ACC112 (cell line): ENCODE results near the gene PPP3R1.

Experiments used
- H2AFZ ChIP-seq: fragments of 200-600 bp; sonication (generic); one replicate; pipeline ENCODE4 v1.6.0; 2017; ENCODE audit warnings: antibody characterized with exemption, low read length; ENCODE audit not compliant: unreplicated experiment
- H3K27ac ChIP-seq: fragments of 200-600 bp; sonication (generic); 2 replicates; pipeline ENCODE4 v1.5.1; 2014; ENCODE audit warnings: low read depth, mild to moderate bottlenecking, antibody characterized with exemption, low read length, moderate library complexity
- H3K27me3 ChIP-seq: fragments of 200-600 bp; sonication (generic); 2 replicates; pipeline ENCODE4 v1.6.1; 2014; ENCODE audit warnings: mild to moderate bottlenecking, antibody characterized with exemption, low read length, moderate library complexity, mixed read lengths; ENCODE audit not compliant: insufficient read depth
- H3K36me3 ChIP-seq: fragments of 200-600 bp; sonication (generic); 2 replicates; pipeline ENCODE4 v1.6.1; 2016; ENCODE audit warnings: mild to moderate bottlenecking, antibody characterized with exemption, low read length, moderate library complexity, mixed read lengths; ENCODE audit not compliant: insufficient read depth
- H3K4me1 ChIP-seq: fragments of 200-600 bp; sonication (generic); one replicate; pipeline ENCODE4 v1.6.1; 2016; ENCODE audit warnings: low read length, mixed read lengths; ENCODE audit not compliant: insufficient read depth, unreplicated experiment, control insufficient read depth
- H3K4me3 ChIP-seq: fragments of 200-600 bp; sonication (generic); 2 replicates; pipeline ENCODE4 v1.5.1; 2014; ENCODE audit warnings: mild to moderate bottlenecking, low read depth, low read length
- H3K79me2 ChIP-seq: fragments of 200-600 bp; sonication (generic); one replicate; pipeline ENCODE4 v1.6.0; 2016; ENCODE audit warnings: low read length; ENCODE audit not compliant: control insufficient read depth, unreplicated experiment, insufficient read depth

The PPP3R1 gene

DNA sequence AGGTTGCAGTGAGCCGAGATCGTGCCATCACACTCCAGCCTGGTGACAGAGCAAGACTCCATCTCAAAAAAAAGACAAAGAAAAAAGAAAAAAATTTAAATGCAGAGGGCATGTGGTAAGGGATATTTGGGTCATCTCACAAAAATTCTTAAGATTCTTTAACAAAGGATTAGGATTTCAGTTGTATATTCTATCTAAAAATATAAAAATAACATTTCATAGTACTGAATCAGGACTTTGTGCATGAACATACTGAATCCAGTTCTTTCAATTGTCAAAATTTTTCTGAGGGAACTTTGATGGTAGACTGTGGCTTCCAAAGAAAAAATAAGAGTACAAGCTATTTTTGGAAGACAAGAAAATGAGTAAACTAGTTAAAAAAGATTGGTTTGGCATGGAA lies 6.5 kb upstream of the PPP3R1 start:
- Histone ChIP-seq H3K4me1 (peaks cover 30% of the 10 kb centered on the region), H2AFZ (no peak overlapping the region), H3K27me3 (no peaks in the 10 kb centered on the region)

GRCh38 chr2:68256093-68256450 lies 3.7 kb upstream of the PPP3R1 start:
- H3K4me3 ChIP-seq = peak overlapping the region; percentile 4; the same call in 1 of the 2 replicates
- H3K79me2 ChIP-seq = peaks cover 32% of the 10 kb centered on the region
- H2AFZ ChIP-seq = no peak overlapping the region
- no peaks in the 10 kb centered on the region for H3K27me3 ChIP-seq
- H3K4me1 ChIP-seq = peaks cover 30% of the 10 kb centered on the region
- no peak overlapping the region for H3K27ac ChIP-seq
- H3K36me3 ChIP-seq = no peaks in the 10 kb centered on the region

More for the DNA sequence above, 6.5 kb upstream of the PPP3R1 start:
- Histone ChIP-seq H3K79me2 (peaks cover 15% of the 10 kb centered on the region), H3K27ac (no peak overlapping the region), H3K4me3 (no peak overlapping the region), H3K36me3 (no peaks in the 10 kb centered on the region)

DNA sequence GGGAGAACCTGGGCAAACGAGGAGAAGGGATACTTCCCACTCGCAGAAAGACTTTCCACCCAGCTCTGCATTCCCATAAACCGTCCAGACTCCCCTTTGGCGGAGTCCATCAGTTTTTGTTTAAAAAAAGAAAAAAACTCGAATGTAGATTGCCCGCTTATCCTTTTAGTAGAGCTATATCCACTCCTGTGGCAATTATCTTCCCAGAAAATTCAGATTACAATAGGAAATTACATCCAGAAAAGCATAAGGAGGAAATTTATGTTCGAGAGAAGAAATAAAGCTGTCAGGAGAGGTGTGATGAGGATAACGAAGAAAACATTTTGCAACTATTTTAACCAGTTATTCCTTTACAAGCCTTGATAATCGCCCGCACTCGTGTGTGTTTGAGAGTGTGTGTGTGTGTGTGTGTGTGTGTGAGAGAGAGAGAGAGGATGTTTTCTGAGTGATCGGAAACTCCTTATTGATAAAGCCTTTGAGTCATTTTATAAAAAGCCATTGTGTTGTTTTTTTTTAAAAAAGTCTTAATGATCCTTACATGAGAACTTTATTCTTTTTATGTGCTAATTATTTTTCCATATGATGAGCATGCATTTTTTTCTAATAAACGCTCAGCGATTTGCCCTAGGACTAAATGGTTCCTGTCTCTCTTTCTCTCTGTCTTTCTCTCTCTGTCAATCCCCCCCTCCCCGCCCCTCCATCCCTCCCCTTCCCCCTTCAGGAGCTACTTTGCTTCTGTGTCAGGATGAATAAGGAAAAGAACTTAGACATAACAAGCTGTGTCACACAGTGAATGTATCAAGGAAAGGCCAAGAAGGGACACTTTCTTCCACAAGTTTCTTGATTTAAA lies 1.1 kb upstream of the PPP3R1 start:
- Histone ChIP-seq H3K27me3 (no peaks in the 10 kb centered on the region), H3K79me2 (peaks cover 58% of the 10 kb centered on the region), H3K27ac (peak overlapping the region; percentile 87), H3K4me3 (peak overlapping the region; percentile 91), H2AFZ (peak overlapping the region; percentile 66), H3K36me3 (peaks cover 3% of the 10 kb centered on the region; the same call in 1 of the 2 replicates), H3K4me1 (peaks cover 43% of the 10 kb centered on the region)

DNA sequence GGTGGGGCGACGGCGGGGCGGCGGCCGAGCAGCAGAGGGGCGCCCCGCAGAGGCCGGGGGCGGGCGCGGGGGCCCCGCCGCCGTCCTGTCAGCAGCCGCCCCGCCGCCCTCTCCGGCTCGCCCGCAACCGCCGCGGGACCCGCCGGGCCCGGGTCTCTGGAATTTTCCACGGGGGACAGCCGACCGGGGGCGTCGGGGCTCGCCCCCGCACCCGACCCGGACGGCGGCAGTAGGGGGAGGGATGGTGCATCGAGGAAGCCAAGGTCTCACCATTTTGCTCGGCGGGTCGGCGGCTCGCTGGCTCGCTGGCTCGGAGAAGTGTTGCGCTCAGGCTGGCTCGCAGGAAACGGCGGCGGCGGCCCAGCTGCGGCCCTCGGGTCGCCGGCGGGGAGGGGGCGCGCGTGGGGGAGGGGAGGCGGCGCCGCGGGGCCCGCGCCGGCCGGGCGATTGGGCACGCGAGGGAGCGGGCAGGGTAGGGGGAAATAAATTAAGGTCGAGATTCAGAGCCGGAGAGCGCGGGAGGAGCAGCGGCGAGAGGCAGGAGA lies 405 bp downstream of the PPP3R1 start:
- Histone ChIP-seq H3K79me2 (peaks cover 73% of the 10 kb centered on the region), H2AFZ (peak overlapping the region; percentile 43), H3K27ac (peak overlapping the region; percentile 87), H3K27me3 (no peaks in the 10 kb centered on the region), H3K4me3 (peak overlapping the region; percentile 91), H3K4me1 (peaks cover 50% of the 10 kb centered on the region), H3K36me3 (peaks cover 3% of the 10 kb centered on the region; the same call in 1 of the 2 replicates)

DNA sequence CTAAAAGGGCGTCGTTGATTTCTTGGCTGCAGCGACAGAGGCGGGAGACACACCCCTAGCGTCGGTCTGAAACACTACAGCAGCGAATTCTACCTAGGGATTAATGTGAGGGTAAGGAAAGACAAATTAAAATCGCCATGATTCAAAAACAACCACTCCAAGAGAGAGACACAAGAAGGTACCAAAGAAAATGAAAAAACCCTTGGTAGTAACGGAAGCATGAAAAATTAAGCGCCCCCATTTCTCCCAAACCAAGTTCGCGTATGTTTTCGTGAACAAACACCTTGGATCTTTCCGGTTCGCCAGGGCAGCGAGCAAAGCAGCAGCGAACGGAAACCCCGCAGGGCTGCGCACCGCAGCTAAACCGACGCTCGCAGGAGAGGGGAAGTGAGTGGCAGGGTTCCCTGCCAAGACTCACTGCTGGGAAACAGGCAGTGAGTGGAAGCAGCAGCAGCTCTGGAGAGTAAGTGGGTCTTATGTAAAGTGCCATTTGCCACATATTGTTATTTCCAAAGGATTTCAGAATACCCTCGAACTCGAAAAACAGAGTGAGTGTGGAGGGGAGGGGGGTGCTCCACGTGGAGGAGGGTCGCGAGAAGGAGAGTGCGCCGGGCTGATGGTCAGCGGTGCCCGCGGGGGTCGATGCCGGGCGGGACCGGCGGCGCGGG lies 1.0 kb downstream of the PPP3R1 start:
- Histone ChIP-seq H3K36me3 (peaks cover 3% of the 10 kb centered on the region; the same call in 1 of the 2 replicates), H3K27me3 (no peaks in the 10 kb centered on the region), H3K4me1 (peaks cover 51% of the 10 kb centered on the region), H3K4me3 (peak overlapping the region; percentile 91), H3K27ac (peak overlapping the region; percentile 87), H3K79me2 (peaks cover 79% of the 10 kb centered on the region), H2AFZ (peak overlapping the region; percentile 43)

DNA sequence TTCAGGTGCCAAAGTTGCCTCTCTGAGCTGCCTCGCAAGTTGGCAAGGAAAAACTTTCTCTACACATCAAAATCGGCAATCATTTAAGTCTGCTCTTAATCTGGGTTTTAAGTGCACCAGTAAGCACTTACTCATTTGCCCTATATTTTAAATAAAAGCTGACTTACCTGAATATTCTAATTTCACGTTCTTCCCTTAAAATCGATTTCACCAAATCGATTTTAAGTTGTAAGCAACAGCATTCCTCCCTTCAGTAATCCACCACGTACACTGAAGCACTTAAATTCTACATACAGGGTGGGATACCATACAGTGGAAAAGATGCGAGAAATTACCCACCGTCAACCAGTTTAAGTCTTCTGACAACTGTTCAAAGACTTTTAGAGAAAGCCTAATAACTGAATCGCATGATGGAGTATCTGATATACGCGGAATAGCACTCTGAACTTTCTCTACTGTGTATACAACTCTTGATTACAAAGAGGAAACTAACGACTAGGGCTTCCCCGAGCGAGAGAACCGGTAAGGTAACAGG lies 1.6 kb downstream of the PPP3R1 start:
- peaks cover 85% of the 10 kb centered on the region for H3K79me2 ChIP-seq
- H3K27ac ChIP-seq = peak overlapping the region; percentile 87
- no peaks in the 10 kb centered on the region for H3K27me3 ChIP-seq
- H3K36me3 ChIP-seq = peaks cover 3% of the 10 kb centered on the region; the same call in 1 of the 2 replicates
- peaks cover 46% of the 10 kb centered on the region for H3K4me1 ChIP-seq
- H2AFZ ChIP-seq = peak overlapping the region; percentile 28
- peak overlapping the region; percentile 91 for H3K4me3 ChIP-seq

- no peaks in the 10 kb centered on the region for H3K27me3 ChIP-seq
- H3K4me1 ChIP-seq = peaks cover 49% of the 10 kb centered on the region
- H3K79me2 ChIP-seq = peaks cover 87% of the 10 kb centered on the region
- H3K27ac ChIP-seq = peak overlapping the region; percentile 87; the same call in 1 of the 2 replicates
- H3K4me3 ChIP-seq = peak overlapping the region; percentile 91
- peaks cover 3% of the 10 kb centered on the region; the same call in 1 of the 2 replicates for H3K36me3 ChIP-seq
- H2AFZ ChIP-seq = no peak overlapping the region
Measured at GRCh38 chr2:68250196-68250595, 2.1 kb downstream of the PPP3R1 start.

GRCh38 chr2:68248806-68249205 lies 3.5 kb downstream of the PPP3R1 start:
- Histone ChIP-seq H3K4me3 (no peak overlapping the region; the same call in 1 of the 2 replicates), H3K36me3 (peaks cover 3% of the 10 kb centered on the region; the same call in 1 of the 2 replicates), H3K79me2 (peaks cover 90% of the 10 kb centered on the region), H3K27me3 (no peaks in the 10 kb centered on the region), H3K27ac (no peak overlapping the region), H2AFZ (no peak overlapping the region), H3K4me1 (peaks cover 44% of the 10 kb centered on the region)

DNA sequence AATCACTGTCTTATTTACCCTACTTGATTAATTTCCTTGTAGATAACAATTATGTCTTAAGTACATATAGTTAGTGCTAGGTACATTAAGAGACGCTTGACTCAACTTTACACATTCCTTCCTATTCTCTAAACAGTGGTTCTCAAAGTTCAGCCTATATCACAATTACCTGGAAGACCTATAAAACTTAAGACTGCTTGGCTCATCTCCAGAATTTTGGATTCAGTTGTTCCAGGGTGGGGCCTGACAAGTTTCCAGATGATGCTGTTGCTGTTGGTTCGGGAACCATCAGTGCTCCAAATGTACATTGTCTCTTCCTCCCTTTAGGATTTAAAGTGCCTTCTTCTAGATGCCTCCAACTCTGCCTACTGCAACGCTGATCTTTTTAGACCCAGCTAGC lies 4.0 kb downstream of the PPP3R1 start:
- no peak overlapping the region for H2AFZ ChIP-seq
- peaks cover 93% of the 10 kb centered on the region for H3K79me2 ChIP-seq
- H3K4me1 ChIP-seq = peaks cover 46% of the 10 kb centered on the region
- H3K27ac ChIP-seq = no peak overlapping the region
- no peak overlapping the region for H3K4me3 ChIP-seq
- peaks cover 3% of the 10 kb centered on the region; the same call in 1 of the 2 replicates for H3K36me3 ChIP-seq
- H3K27me3 ChIP-seq = no peaks in the 10 kb centered on the region

DNA sequence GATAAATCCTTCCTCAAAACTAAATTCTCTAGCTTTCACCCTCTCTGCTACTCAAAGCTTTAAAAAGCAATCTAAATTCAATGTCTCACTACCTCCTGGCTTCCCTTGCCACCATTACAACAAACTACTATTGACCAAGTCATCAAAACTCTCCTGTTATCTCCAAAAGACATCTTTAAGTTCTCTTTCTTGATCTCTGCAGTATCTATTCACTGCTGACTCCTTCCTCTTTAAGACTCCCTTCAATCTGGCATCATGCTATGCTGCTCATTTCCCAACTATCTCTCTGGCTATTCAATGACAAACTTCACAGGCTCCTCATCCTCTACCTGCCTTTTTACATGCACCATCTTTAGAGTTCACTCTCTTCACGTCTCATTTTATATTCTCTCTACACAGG lies 5.9 kb downstream of the PPP3R1 start:
- Histone ChIP-seq H3K79me2 (peaks cover 99% of the 10 kb centered on the region), H3K36me3 (peaks cover 3% of the 10 kb centered on the region; the same call in 1 of the 2 replicates), H3K27ac (no peak overlapping the region), H2AFZ (no peak overlapping the region), H3K27me3 (no peaks in the 10 kb centered on the region), H3K4me1 (peaks cover 50% of the 10 kb centered on the region), H3K4me3 (no peak overlapping the region)
